OCI-LY7 (cell line): ENCODE data around the gene ZNF407. TPM values are rescaled to one million over a fixed set of nuclear protein-coding genes. Genes with fewer than 3 reads are reported as not detected.

Source experiments
- BruUV-seq: library from RNA; stranded (reverse); fragments of 400-500 nt; replicated peaks from 2 replicates; lab custom pipeline; 2021; lab: Mats Ljungman, UMichigan
- CTCF ChIA-PET: fragments of 300-600 bp; sonication (Branson Sonifier 250); formaldehyde crosslinking; loops from one replicate; lab custom pipeline; 2022; ENCODE audit warnings: antibody characterized with exemption; ENCODE audit not compliant: unreplicated experiment; lab: Charles Lee
- POLR2A ChIA-PET: fragments of 300-600 bp; sonication (Branson Sonifier 250); formaldehyde crosslinking; loops from one replicate; lab custom pipeline; 2022; ENCODE audit warnings: antibody characterized with exemption; lab: Charles Lee
- DNase-seq: peaks from one replicate; pipeline ENCODE4 v3.0.0-alpha.2; 2015; ENCODE audit warnings: low spot score
- H2AFZ ChIP-seq: fragments of 200-600 bp; sonication (generic), shearing (Covaris generic); 2 replicates; pipeline ENCODE4 v1.6.1; 2014; ENCODE audit warnings: mild to moderate bottlenecking, antibody characterized with exemption, low read length, moderate library complexity
- H3K27ac ChIP-seq: fragments of 200-600 bp; sonication (generic); 2 replicates; pipeline ENCODE4 v1.5.1; 2014; ENCODE audit warnings: mixed run types, low read depth, mild to moderate bottlenecking, moderate library complexity, low read length, inconsistent platforms; ENCODE audit not compliant: poor library complexity, severe bottlenecking
- H3K36me3 ChIP-seq: fragments of 200-600 bp; sonication (generic); 2 replicates; pipeline ENCODE4 v1.6.1; 2014; ENCODE audit warnings: mild to moderate bottlenecking, antibody characterized with exemption, low read length, moderate library complexity, mixed read lengths; ENCODE audit not compliant: insufficient read depth
- H3K4me1 ChIP-seq: fragments of 200-600 bp; sonication (generic); 2 replicates; pipeline ENCODE4 v1.5.1; 2014; ENCODE audit warnings: mild to moderate bottlenecking, low read length; ENCODE audit not compliant: insufficient read depth, poor library complexity, severe bottlenecking
- H3K4me2 ChIP-seq: fragments of 200-600 bp; sonication (generic); 2 replicates; pipeline ENCODE4 v1.6.1; 2014; ENCODE audit warnings: mild to moderate bottlenecking, low read length
- H3K4me3 ChIP-seq: fragments of 200-600 bp; sonication (generic); 2 replicates; pipeline ENCODE4 v1.5.1; 2014; ENCODE audit warnings: mild to moderate bottlenecking, low read depth, low read length; ENCODE audit not compliant: poor library complexity, severe bottlenecking
- H3K79me2 ChIP-seq: fragments of 200-600 bp; sonication (generic); 2 replicates; pipeline ENCODE4 v1.6.1; 2016; ENCODE audit warnings: low read depth, mild to moderate bottlenecking, low read length, moderate library complexity, mixed read lengths; ENCODE audit not compliant: insufficient read depth
- H3K9me2 ChIP-seq: fragments of 200-600 bp; sonication (generic); 2 replicates; pipeline ENCODE4 v1.6.1; 2016; ENCODE audit warnings: mild to moderate bottlenecking, low read length, mixed read lengths; ENCODE audit not compliant: insufficient read depth
- H3K9me3 ChIP-seq: fragments of 200-600 bp; sonication (generic); 2 replicates; pipeline ENCODE4 v1.6.1; 2014; ENCODE audit warnings: mild to moderate bottlenecking, mixed run types, low read length, mixed read lengths
- H4K20me1 ChIP-seq: fragments of 200-600 bp; sonication (generic); 2 replicates; pipeline ENCODE4 v1.6.1; 2014; ENCODE audit warnings: mild to moderate bottlenecking, antibody characterized with exemption, low read length, moderate library complexity, mixed read lengths; ENCODE audit not compliant: insufficient read depth
- CTCF ChIP-seq: fragments of 200-600 bp; sonication (generic); conservative IDR thresholded peaks from 2 replicates; pipeline ENCODE4 v1.5.1; 2014; ENCODE audit warnings: mild to moderate bottlenecking, antibody characterized with exemption, low read length, moderate library complexity, mixed read lengths
- EZH2phosphoT487 ChIP-seq: fragments of 200-600 bp; sonication (generic); IDR thresholded peaks from 2 replicates; pipeline ENCODE4 v1.6.1; 2018; ENCODE audit warnings: low read depth, borderline replicate concordance, mild to moderate bottlenecking, mixed run types, antibody characterized with exemption, low read length, moderate library complexity, mixed read lengths
- intact Hi-C: fragments of 100-400 bp; cut with micrococcal nuclease; formaldehyde crosslinking; loops from one replicate; pipeline ENCODE4 v1.10.0; 2022; ENCODE audit not compliant: unreplicated experiment
- total RNA-seq, 2 experiments: library from RNA; depleted of rRNA in 1 of 2; stranded (reverse); fragments of >200 nt in 1 of 2; shearing (Covaris generic) in 1 of 2; gene quantifications; 2 replicates each; pipeline ENCODE4 v1.2.3, GENCODE V29; 2014 to 2022

The ZNF407 gene
- total RNA-seq, 2 experiments from 2014 or later, result 8.9 to 11.9 TPM

DNA sequence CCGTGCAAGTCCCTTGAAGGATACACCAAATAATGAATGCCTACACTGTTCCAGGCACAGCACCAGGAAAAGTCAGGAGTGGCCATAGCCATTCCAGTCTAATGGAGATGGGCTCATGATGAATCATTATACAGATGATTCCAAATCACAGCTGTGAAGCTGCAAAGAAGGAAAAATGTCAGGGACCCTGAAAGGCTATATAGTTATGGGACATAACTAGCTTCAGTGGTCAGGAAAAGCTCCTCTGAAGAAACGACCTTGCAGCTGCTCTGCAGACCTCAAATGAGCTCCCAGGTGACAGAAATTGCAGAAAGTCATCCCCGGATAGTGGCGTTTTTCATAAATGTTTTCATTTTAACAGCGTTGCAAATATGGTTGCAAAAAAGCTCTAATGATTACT, 410.5 kb downstream of the ZNF407 start:
- Histone ChIP-seq H3K27ac (no peak overlapping the region), H3K36me3 (no peaks in the 10 kb centered on the region), H3K9me2 (no peaks in the 10 kb centered on the region), H3K4me3 (no peak overlapping the region), H4K20me1 (no peaks in the 10 kb centered on the region), H3K4me1 (no peaks in the 10 kb centered on the region), H2AFZ (no peak overlapping the region), H3K79me2 (no peaks in the 10 kb centered on the region), H3K9me3 (no peaks in the 10 kb centered on the region), H3K4me2 (no peak overlapping the region)
- BruUV-seq, result no TSS peak
- no peak for TF ChIP-seq CTCF
- TF ChIP-seq EZH2phosphoT487, result no peak
- POLR2A ChIA-PET, result interaction anchor here (0.6 kb wide), 1 partner anchor 1697 kb away, joined by 3 read pairs; no protein-coding TSS in a partner anchor
- CTCF ChIA-PET, result no interaction called here
- DNase-seq, result no peak
- intact Hi-C loops, result no loop called here

DNA sequence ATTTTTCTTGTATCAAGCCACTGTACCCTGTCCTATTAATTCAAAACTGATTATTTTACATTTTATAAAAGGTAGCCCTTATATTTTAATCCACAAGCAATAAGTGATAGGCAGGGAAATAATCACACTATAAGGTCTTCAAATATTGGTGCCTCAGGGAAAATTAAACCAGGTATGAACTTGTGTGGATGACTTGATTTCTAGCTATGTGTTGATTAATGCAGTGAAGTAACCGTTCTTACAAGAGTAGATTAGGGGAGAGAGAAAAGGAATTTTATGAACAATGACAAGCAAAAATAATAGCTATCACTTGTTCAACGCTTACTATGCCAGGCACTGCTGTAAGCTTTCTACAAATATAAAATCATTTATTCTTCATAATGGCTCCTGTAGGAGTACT, 411.6 kb downstream of the ZNF407 start:
- intact Hi-C loops, result no loop called here
- BruUV-seq, result no TSS peak

More for the DNA sequence above, 411.6 kb downstream of the ZNF407 start:
- no peak for DNase-seq
- Histone ChIP-seq H3K9me2 (no peaks in the 10 kb centered on the region), H3K4me3 (no peak overlapping the region), H3K9me3 (no peaks in the 10 kb centered on the region), H3K27ac (no peak overlapping the region), H4K20me1 (no peaks in the 10 kb centered on the region), H3K79me2 (no peaks in the 10 kb centered on the region), H3K36me3 (no peaks in the 10 kb centered on the region), H3K4me2 (no peak overlapping the region), H2AFZ (no peak overlapping the region), H3K4me1 (no peaks in the 10 kb centered on the region)
- TF ChIP-seq EZH2phosphoT487 (no peak), CTCF (no peak)
- ChIA-PET CTCF (no interaction called here), POLR2A (interaction anchor here (1.0 kb wide), 1 partner anchor 9 kb away, joined by 3 read pairs; no protein-coding TSS in a partner anchor)
